Tibial artery (tissue), 4 donors: Measurements from ENCODE around the gene IL19.

Source experiments
- DNase-seq, 2 donors: peaks; one replicate each; pipeline ENCODE4 v3.0.0-alpha.2; 2019
- H3K27ac ChIP-seq, 2 donors: fragments of 200-600 bp; sonication (generic) in 1 of 2; 1 replicate in 1 of 2; 2 replicates in 1 of 2; pipeline ENCODE4 v1.5.1; 2018 to 2019; ENCODE audit warnings: mild to moderate bottlenecking in 1 of 2
- H3K27me3 ChIP-seq, 2 donors: fragments of 200-600 bp; sonication (generic) in 1 of 2; one replicate each; pipeline versions ENCODE4 v1.5.1 to v1.6.0; 2016 to 2019
- H3K36me3 ChIP-seq, 3 donors: fragments of 200-600 bp; sonication (generic) in 2 of 3; one replicate each; pipeline ENCODE4 v1.5.1; 2016 to 2019; ENCODE audit warnings: mild to moderate bottlenecking in 2 of 3
- H3K4me1 ChIP-seq, 4 donors: fragments of 200-600 bp; sonication (generic) in 2 of 4; 1 replicate in 3 of 4; 2 replicates in 1 of 4; pipeline ENCODE4 v1.5.1; 2016 to 2019
- H3K4me3 ChIP-seq, 2 donors: fragments of 200-600 bp; sonication (generic) in 1 of 2; 1 replicate in 1 of 2; 2 replicates in 1 of 2; pipeline ENCODE4 v1.5.1; 2018 to 2019; ENCODE audit warnings: mild to moderate bottlenecking in 2 of 2
- H3K9me3 ChIP-seq, 3 donors: fragments of 200-600 bp; sonication (generic) in 1 of 3; one replicate each; pipeline ENCODE4 v1.5.1; 2016 to 2019
- intact Hi-C: fragments of 100-400 bp; cut with DNase I; formaldehyde crosslinking; loops from one replicate; pipeline ENCODE4 v1.15.0; 2023; ENCODE audit warnings: low total_unique reads
- TF ChIP-seq, protein P1 (sequence below), 2 experiments: fragments of 200-600 bp in 1 of 2; fragments of 450-650 bp in 1 of 2; IDR thresholded peaks; one replicate each; pipeline ENCODE4 v1.5.1; 2017 to 2019; ENCODE audit warnings: antibody characterized with exemption in 2 of 2, mild to moderate bottlenecking in 1 of 2, moderate library complexity in 1 of 2

IL19 gene

DNA sequence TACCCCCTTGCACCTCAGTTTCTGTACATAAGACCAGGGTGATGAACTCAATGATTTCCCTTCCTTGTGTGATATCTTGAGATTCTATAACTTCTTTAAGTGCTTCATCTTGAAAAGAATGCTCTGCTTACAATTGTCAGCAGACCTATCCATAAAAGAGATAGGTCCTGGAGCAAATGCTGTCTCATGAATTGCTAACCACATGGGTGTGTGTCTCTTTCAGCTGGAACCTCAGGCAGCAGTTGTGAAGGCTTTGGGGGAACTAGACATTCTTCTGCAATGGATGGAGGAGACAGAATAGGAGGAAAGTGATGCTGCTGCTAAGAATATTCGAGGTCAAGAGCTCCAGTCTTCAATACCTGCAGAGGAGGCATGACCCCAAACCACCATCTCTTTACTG lies 97.7 kb downstream of the IL19 start:
- H3K27me3 ChIP-seq = no peaks in the 10 kb centered on the region
- no peaks in the 10 kb centered on the region for H3K4me1 ChIP-seq
- no peaks in the 10 kb centered on the region for H3K36me3 ChIP-seq
- no peak overlapping the region for H3K27ac ChIP-seq
- no peak for DNase-seq
- no peaks in the 10 kb centered on the region for H3K9me3 ChIP-seq
- TF ChIP-seq, protein P1, sequence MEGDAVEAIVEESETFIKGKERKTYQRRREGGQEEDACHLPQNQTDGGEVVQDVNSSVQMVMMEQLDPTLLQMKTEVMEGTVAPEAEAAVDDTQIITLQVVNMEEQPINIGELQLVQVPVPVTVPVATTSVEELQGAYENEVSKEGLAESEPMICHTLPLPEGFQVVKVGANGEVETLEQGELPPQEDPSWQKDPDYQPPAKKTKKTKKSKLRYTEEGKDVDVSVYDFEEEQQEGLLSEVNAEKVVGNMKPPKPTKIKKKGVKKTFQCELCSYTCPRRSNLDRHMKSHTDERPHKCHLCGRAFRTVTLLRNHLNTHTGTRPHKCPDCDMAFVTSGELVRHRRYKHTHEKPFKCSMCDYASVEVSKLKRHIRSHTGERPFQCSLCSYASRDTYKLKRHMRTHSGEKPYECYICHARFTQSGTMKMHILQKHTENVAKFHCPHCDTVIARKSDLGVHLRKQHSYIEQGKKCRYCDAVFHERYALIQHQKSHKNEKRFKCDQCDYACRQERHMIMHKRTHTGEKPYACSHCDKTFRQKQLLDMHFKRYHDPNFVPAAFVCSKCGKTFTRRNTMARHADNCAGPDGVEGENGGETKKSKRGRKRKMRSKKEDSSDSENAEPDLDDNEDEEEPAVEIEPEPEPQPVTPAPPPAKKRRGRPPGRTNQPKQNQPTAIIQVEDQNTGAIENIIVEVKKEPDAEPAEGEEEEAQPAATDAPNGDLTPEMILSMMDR (IDR thresholded peaks at IDR 0.05) = no peak
- intact Hi-C loops = no loop called here
- H3K4me3 ChIP-seq = no peak overlapping the region

DNA sequence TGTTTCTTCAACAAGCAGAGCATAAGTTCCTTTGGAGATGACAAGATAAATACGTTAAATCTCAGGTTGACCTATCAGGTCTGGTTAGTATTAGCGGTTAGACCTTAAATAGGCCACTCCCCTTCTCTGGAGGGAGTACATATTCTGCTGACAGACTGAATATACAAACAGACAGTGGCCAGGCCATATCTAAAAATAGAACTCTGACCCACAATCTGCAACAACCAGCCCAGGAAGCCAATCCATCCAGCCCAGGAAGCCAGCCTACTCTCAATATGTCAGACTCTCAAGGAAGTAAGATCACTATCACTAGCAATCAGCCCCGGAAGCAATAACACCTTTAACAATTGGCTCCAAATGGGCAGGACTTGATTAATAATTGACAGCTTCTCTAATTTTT lies 101.6 kb downstream of the IL19 start:
- no peak overlapping the region for H3K27ac ChIP-seq
- DNase-seq = no peak
- no peaks in the 10 kb centered on the region for H3K4me1 ChIP-seq
- no peak overlapping the region for H3K4me3 ChIP-seq
- intact Hi-C loops = no loop called here
- no peaks in the 10 kb centered on the region for H3K36me3 ChIP-seq
- H3K9me3 ChIP-seq = no peaks in the 10 kb centered on the region
- H3K27me3 ChIP-seq = no peaks in the 10 kb centered on the region
- TF ChIP-seq, protein P1 (IDR thresholded peaks at IDR 0.05) = no peak

DNA sequence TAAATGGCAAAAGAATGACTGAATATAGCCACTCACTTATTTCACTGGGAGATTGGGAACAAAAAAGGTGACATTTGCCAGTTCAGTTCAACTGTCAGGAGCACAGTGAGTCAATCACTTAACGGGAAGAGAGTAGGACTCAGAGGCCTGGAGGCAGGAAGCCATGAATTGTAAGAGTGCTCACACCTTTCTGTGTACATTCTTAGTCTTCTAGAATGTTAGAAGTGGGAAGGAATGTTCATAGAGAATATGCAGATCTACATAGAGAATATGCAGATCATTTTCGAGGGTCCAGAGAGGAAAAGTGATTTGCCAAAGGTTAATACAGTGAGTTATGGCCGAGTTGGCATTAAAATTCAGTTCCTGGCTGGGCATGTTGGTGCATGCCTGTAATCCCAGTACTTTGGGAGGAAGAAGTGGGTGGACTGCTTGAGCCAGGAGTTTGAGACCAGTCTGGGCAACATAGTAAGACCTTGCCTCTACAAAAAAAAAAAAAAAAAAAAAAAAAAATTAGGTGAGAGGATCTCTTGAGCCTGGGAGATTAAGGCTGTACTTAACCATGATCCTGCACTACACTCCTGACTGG lies 103.1 kb downstream of the IL19 start:
- Histone ChIP-seq H3K9me3 (peaks cover 0 to 13% (median 6%) of the 10 kb centered on the region in 3 donors), H3K27me3 (no peaks in the 10 kb centered on the region), H3K4me3 (no peak overlapping the region), H3K27ac (no peak overlapping the region), H3K36me3 (no peaks in the 10 kb centered on the region), H3K4me1 (no peaks in the 10 kb centered on the region)
- DNase-seq = no peak
- intact Hi-C loops = no loop called here
- TF ChIP-seq, protein P1 (IDR thresholded peaks at IDR 0.05) = no peak

DNA sequence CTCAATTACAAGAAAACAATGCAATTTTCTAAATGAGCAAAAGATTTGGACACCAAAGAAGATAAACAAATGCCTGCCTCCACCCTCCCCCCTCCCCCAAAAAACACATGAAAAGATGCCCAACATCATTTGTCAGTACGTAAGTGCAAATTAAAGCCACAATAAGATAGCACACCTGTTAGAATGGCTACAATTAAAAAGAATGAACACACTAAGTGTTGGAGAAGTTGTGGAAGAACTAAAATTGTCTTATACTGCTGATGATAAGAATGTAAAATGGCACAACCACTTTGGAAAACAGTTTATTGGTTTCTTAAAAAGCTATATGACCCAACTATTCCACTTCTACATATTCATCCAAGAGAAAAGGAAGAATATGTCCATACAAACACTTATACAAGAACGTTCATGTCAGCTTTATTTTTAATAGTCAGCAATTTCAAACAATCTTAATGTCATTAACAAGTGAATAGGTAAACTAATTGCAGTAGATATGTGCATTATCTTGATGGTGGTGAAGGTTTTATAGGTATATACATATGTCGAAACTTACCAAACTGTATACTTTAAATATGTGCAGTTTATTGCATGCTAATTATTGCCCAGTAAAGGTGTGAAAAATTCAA lies 105.3 kb downstream of the IL19 start:
- intact Hi-C loops = no loop called here
- TF ChIP-seq, protein P1 (IDR thresholded peaks at IDR 0.05) = no peak
- Histone ChIP-seq H3K4me3 (no peak overlapping the region), H3K27ac (no peak overlapping the region), H3K4me1 (no peaks in the 10 kb centered on the region), H3K9me3 (peaks cover 0 to 23% (median 8%) of the 10 kb centered on the region in 3 donors), H3K36me3 (no peaks in the 10 kb centered on the region), H3K27me3 (no peaks in the 10 kb centered on the region)
- DNase-seq = no peak

DNA sequence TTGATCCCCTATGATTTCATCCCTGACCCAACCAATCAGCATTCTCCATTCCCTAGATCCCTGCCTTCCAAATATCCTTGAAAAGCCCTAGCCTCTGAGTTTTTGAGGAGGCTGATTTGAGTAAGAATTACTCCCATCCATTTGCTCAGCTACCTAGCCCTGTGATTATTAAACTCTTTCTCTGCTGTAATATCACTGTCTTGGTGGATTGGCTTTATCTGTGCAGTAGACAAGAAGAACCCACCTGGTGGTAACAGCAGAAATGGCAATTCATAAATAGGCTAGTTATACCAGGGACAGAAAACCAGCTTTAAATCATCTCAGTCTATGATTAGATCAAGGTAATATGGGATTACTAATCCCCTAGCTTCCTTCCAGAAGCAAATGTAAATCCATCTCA lies 107.9 kb downstream of the IL19 start:
- DNase-seq = no peak
- intact Hi-C loops = no loop called here
- no peaks in the 10 kb centered on the region for H3K36me3 ChIP-seq
- H3K27ac ChIP-seq = no peak overlapping the region
- H3K27me3 ChIP-seq = no peaks in the 10 kb centered on the region
- no peak overlapping the region for H3K4me3 ChIP-seq
- TF ChIP-seq, protein P1 (IDR thresholded peaks at IDR 0.05) = no peak
- no peaks in the 10 kb centered on the region for H3K4me1 ChIP-seq
- peaks cover 0 to 23% (median 8%) of the 10 kb centered on the region in 3 donors for H3K9me3 ChIP-seq
